Stimulated activated CD8-positive, alpha-beta memory T cell treated with anti-CD3 and anti-CD28 coated beads, Interleukin-2, amount 100 ng/mL, for 1 hour (primary cell): ENCODE data around the gene GPC3.
"Not testable (repeated sequence)": the region's sequence is repeated elsewhere in the genome, so short reads cannot be mapped to it uniquely, and the experiment has no call there.

Source experiments
- DNase-seq, 2 donors: peaks; one replicate each; pipeline ENCODE4 v3.0.0-alpha.2; 2020; ENCODE audit warnings: low read depth in 2 of 2

GPC3 gene

GRCh38 chrX:133995759-133996158 lies 10.4 kb upstream of the GPC3 start:
- no peak for DNase-seq

- no peak for DNase-seq
These were observed 9.2 kb upstream of the GPC3 start for GRCh38 chrX:133994576-133994975.

GRCh38 chrX:133992882-133993281 lies 7.5 kb upstream of the GPC3 start:
- no peak for DNase-seq

GRCh38 chrX:133991814-133992213 lies 6.4 kb upstream of the GPC3 start:
- no peak for DNase-seq

- DNase-seq = not testable (repeated sequence)
These were observed 5.7 kb upstream of the GPC3 start for GRCh38 chrX:133991057-133991456.

GRCh38 chrX:133989993-133990392 lies 4.6 kb upstream of the GPC3 start:
- DNase-seq = no peak

GRCh38 chrX:133989490-133989889 lies 4.1 kb upstream of the GPC3 start:
- no peak for DNase-seq

GRCh38 chrX:133988010-133988409 lies 2.6 kb upstream of the GPC3 start:
- no peak for DNase-seq

GRCh38 chrX:133987188-133987587 lies 1.8 kb upstream of the GPC3 start:
- DNase-seq = no peak

- DNase-seq = no peak
These were observed 731 bp upstream of the GPC3 start for GRCh38 chrX:133985967-133986683.

- no peak for DNase-seq
These were observed 584 bp downstream of the GPC3 start for GRCh38 chrX:133984857-133985163.

GRCh38 chrX:133983974-133984845 lies 1.2 kb downstream of the GPC3 start:
- no peak for DNase-seq

GRCh38 chrX:133983256-133983973 lies 2.0 kb downstream of the GPC3 start:
- no peak for DNase-seq

- DNase-seq = no peak
These were observed 3.5 kb downstream of the GPC3 start for GRCh38 chrX:133981924-133982323.

GRCh38 chrX:133980832-133981588 lies 4.4 kb downstream of the GPC3 start:
- no peak for DNase-seq

- DNase-seq = no peak
These were observed 5.0 kb downstream of the GPC3 start for GRCh38 chrX:133980406-133980805.

GRCh38 chrX:133979641-133980230 lies 5.7 kb downstream of the GPC3 start:
- no peak for DNase-seq

- DNase-seq = no peak
These were observed 11.7 kb downstream of the GPC3 start for GRCh38 chrX:133973704-133974103.

- DNase-seq = no peak
These were observed 12.5 kb downstream of the GPC3 start for GRCh38 chrX:133972916-133973315.

GRCh38 chrX:133971586-133971985 lies 13.8 kb downstream of the GPC3 start:
- no peak for DNase-seq

- DNase-seq = no peak
These were observed 15.3 kb downstream of the GPC3 start for GRCh38 chrX:133970076-133970475.

GRCh38 chrX:133969191-133969590 lies 16.2 kb downstream of the GPC3 start:
- no peak for DNase-seq
